Measurements from ENCODE around the gene MSRB3.

MSRB3 gene

GRCh38 chr12:65392491-65392890, 114.0 kb downstream of the MSRB3 start:
- no peak for DNase-seq (ENCODE audit: low read depth)

- DNase-seq (ENCODE audit: low read depth) = no peak
Observed at GRCh38 chr12:65403188-65403587, 124.7 kb downstream of the MSRB3 start.

GRCh38 chr12:65407388-65408149, 129.1 kb downstream of the MSRB3 start:
- no peak for DNase-seq (ENCODE audit: low read depth)

- no peak for DNase-seq (ENCODE audit: low read depth)
Observed at GRCh38 chr12:65408441-65408840, 130.0 kb downstream of the MSRB3 start.

- DNase-seq (ENCODE audit: low read depth) = no peak
Observed at GRCh38 chr12:65409726-65410125, 131.2 kb downstream of the MSRB3 start.

GRCh38 chr12:65411171-65411570, 132.7 kb downstream of the MSRB3 start:
- DNase-seq (ENCODE audit: low read depth) = no peak

GRCh38 chr12:65414526-65414925, 136.0 kb downstream of the MSRB3 start:
- DNase-seq (ENCODE audit: low read depth) = peak; percentile 28

GRCh38 chr12:65415826-65416225, 137.3 kb downstream of the MSRB3 start:
- DNase-seq (ENCODE audit: low read depth) = no peak

- DNase-seq (ENCODE audit: low read depth) = no peak
Observed at GRCh38 chr12:65419284-65420072, 141.0 kb downstream of the MSRB3 start.

GRCh38 chr12:65420941-65421340, 142.5 kb downstream of the MSRB3 start:
- DNase-seq (ENCODE audit: low read depth) = no peak

GRCh38 chr12:65427646-65428045, 149.2 kb downstream of the MSRB3 start:
- DNase-seq (ENCODE audit: low read depth) = no peak

- DNase-seq (ENCODE audit: low read depth) = no peak
Observed at GRCh38 chr12:65430006-65430405, 151.5 kb downstream of the MSRB3 start.

- peak; percentile 58 for DNase-seq (ENCODE audit: low read depth)
Observed at GRCh38 chr12:65430571-65431306, 152.3 kb downstream of the MSRB3 start.

- DNase-seq (ENCODE audit: low read depth) = no peak
Observed at GRCh38 chr12:65432114-65432513, 153.6 kb downstream of the MSRB3 start.

GRCh38 chr12:65432651-65433050, 154.2 kb downstream of the MSRB3 start:
- DNase-seq (ENCODE audit: low read depth) = peak; percentile 83

GRCh38 chr12:65434737-65435136, 156.3 kb downstream of the MSRB3 start:
- no peak for DNase-seq (ENCODE audit: low read depth)

- no peak for DNase-seq (ENCODE audit: low read depth)
Observed at GRCh38 chr12:65443038-65443437, 164.6 kb downstream of the MSRB3 start.

- no peak for DNase-seq (ENCODE audit: low read depth)
Observed at GRCh38 chr12:65444996-65445395, 166.5 kb downstream of the MSRB3 start.

GRCh38 chr12:65446901-65447300, 168.4 kb downstream of the MSRB3 start:
- DNase-seq (ENCODE audit: low read depth) = no peak

- no peak for DNase-seq (ENCODE audit: low read depth)
Observed at GRCh38 chr12:65449400-65449799, 170.9 kb downstream of the MSRB3 start.

GRCh38 chr12:65450625-65451024, 172.1 kb downstream of the MSRB3 start:
- no peak for DNase-seq (ENCODE audit: low read depth)

- no peak for DNase-seq (ENCODE audit: low read depth)
Observed at GRCh38 chr12:65454115-65454787, 175.8 kb downstream of the MSRB3 start.
